ENCODE results near the gene RXFP4. TPM values are rescaled to one million over a fixed set of nuclear protein-coding genes. Genes with fewer than 3 reads are reported as not detected.

RXFP4 gene
- total RNA-seq, 1 experiment from 2014 or later: not detected

GRCh38 chr1:155966135-155966534, 24.7 kb downstream of the RXFP4 start:
- H3K4me3 Mint-ChIP-seq: no peak overlapping the region
- DNase-seq (ENCODE audit: low spot score) (peak; percentile 59), ATAC-seq (peak; percentile 55)
- peaks cover 47% of the 10 kb centered on the region for H3K36me3 Mint-ChIP-seq
- ChIA-PET POLR2A (interaction anchor here (0.6 to 2.1 kb wide), 3 partner anchors 13 to 22 kb away, joined by 3 to 10 read pairs (median 3); no protein-coding TSS in a partner anchor), CTCF (interaction anchor here (0.6 to 6.0 kb wide), 6 partner anchors 11 to 167 kb away, joined by 3 to 62 read pairs (median 33); partner anchors contain the start of gene ARHGEF2)
- H3K27me3 Mint-ChIP-seq (ENCODE audit: low read depth): no peaks in the 10 kb centered on the region
- TF ChIP-seq NFYB (CRISPR knock-in tag; conservative IDR thresholded peaks at IDR 0.05; ENCODE audit: low read depth) (no peak), CREB1 (CRISPR knock-in tag; IDR thresholded peaks at IDR 0.05) (no peak), USF1 (CRISPR knock-in tag; IDR thresholded peaks at IDR 0.05) (no peak), NFATC4 (CRISPR knock-in tag; IDR thresholded peaks at IDR 0.05) (no peak), MAX (CRISPR knock-in tag; IDR thresholded peaks at IDR 0.05) (no peak), TEAD4 (CRISPR knock-in tag; IDR thresholded peaks at IDR 0.05) (no peak), ZNF416 (CRISPR knock-in tag; IDR thresholded peaks at IDR 0.05) (no peak), ZNF425 (CRISPR knock-in tag; conservative IDR thresholded peaks at IDR 0.05) (no peak), IRF2 (CRISPR knock-in tag; IDR thresholded peaks at IDR 0.05; ENCODE audit: borderline replicate concordance, low read depth) (no peak), FOXP1 (CRISPR knock-in tag; IDR thresholded peaks at IDR 0.05; ENCODE audit: borderline replicate concordance) (no peak), RORB (CRISPR knock-in tag; IDR thresholded peaks at IDR 0.05) (no peak), HMGXB4 (CRISPR knock-in tag; IDR thresholded peaks at IDR 0.05) (no peak), ATF6 (CRISPR knock-in tag; IDR thresholded peaks at IDR 0.05) (no peak), TCF7 (CRISPR knock-in tag; IDR thresholded peaks at IDR 0.05; ENCODE audit: low read depth) (no peak), JAZF1 (CRISPR knock-in tag; IDR thresholded peaks at IDR 0.05) (no peak), TEAD1 (CRISPR knock-in tag; IDR thresholded peaks at IDR 0.05) (no peak), SOX15 (CRISPR knock-in tag; IDR thresholded peaks at IDR 0.05) (no peak), ZBTB21 (CRISPR knock-in tag; IDR thresholded peaks at IDR 0.05; ENCODE audit: borderline replicate concordance) (no peak)
- peaks cover 46% of the 10 kb centered on the region for H3K4me1 Mint-ChIP-seq
- no peaks in the 10 kb centered on the region for H3K9me3 Mint-ChIP-seq
- peak overlapping the region; percentile 77 for H3K27ac Mint-ChIP-seq

- ATAC-seq (no peak), DNase-seq (ENCODE audit: low spot score) (no peak)
- Mint-ChIP-seq H3K27me3 (ENCODE audit: low read depth) (no peaks in the 10 kb centered on the region), H3K27ac (peak overlapping the region; percentile 83), H3K4me1 (peaks cover 52% of the 10 kb centered on the region), H3K4me3 (no peak overlapping the region), H3K9me3 (no peaks in the 10 kb centered on the region), H3K36me3 (peaks cover 43% of the 10 kb centered on the region)
- CTCF ChIA-PET: interaction anchor here (0.6 to 6.0 kb wide), 10 partner anchors 10 to 166 kb away, joined by 3 to 62 read pairs (median 7); partner anchors contain the start of gene ARHGEF2
- TF ChIP-seq AR (CRISPR knock-in tag; IDR thresholded peaks at IDR 0.05): no peak
- no peak for TF ChIP-seq NR1H2 (CRISPR knock-in tag; IDR thresholded peaks at IDR 0.05)
- no peak for TF ChIP-seq RELA (CRISPR knock-in tag; IDR thresholded peaks at IDR 0.05; ENCODE audit: borderline replicate concordance)
- TF ChIP-seq CREB1 (CRISPR knock-in tag; IDR thresholded peaks at IDR 0.05): no peak
- POLR2A ChIA-PET: interaction anchor here (0.6 to 5.0 kb wide), 4 partner anchors 11 to 22 kb away, joined by 3 to 40 read pairs (median 20); partner anchors contain the start of gene ARHGEF2
Observed at GRCh38 chr1:155966750-155967149, 25.3 kb downstream of the RXFP4 start.

Measured in WTC11 (cell line).